Subcutaneous abdominal adipose tissue (tissue), 5 donors: ENCODE data around the gene PPIL3.

Experiments
- H3K27ac ChIP-seq: one replicate; pipeline ENCODE4 v1.7.0; 2013; ENCODE audit warnings: low read depth, mild to moderate bottlenecking, inconsistent platforms, low read length, moderate library complexity
- H3K27me3 ChIP-seq, 5 donors: one replicate each; pipeline ENCODE4 v1.7.0; 2013; ENCODE audit warnings: low read length in 5 of 5, inconsistent platforms in 1 of 5; ENCODE audit not compliant: control insufficient read depth in 5 of 5, insufficient read depth in 4 of 5
- H3K36me3 ChIP-seq, 5 donors: one replicate each; pipeline ENCODE4 v1.7.0; 2013; ENCODE audit warnings: low read length in 5 of 5; ENCODE audit not compliant: control insufficient read depth in 5 of 5, insufficient read depth in 5 of 5
- H3K4me1 ChIP-seq, 5 donors: one replicate each; pipeline ENCODE4 v1.7.0; 2013; ENCODE audit warnings: low read length in 5 of 5, mild to moderate bottlenecking in 3 of 5, moderate library complexity in 1 of 5; ENCODE audit not compliant: control insufficient read depth in 5 of 5, insufficient read depth in 5 of 5
- H3K4me3 ChIP-seq, 5 donors: one replicate each; pipeline ENCODE4 v1.7.0; 2013; ENCODE audit warnings: low read length in 5 of 5, low read depth in 1 of 5
- H3K9ac ChIP-seq, 5 donors: one replicate each; pipeline ENCODE4 v1.7.0; 2013; ENCODE audit warnings: low read length in 5 of 5, mild to moderate bottlenecking in 4 of 5, moderate library complexity in 3 of 5
- H3K9me3 ChIP-seq, 5 donors: one replicate each; pipeline ENCODE4 v1.7.0; 2013; ENCODE audit warnings: low read length in 5 of 5; ENCODE audit not compliant: control insufficient read depth in 5 of 5
- donor health status: healthy.
- donor health status: healthy.
- donor health status: healthy.
- donor health status: healthy.
- donor health status: healthy.

PPIL3 gene

DNA sequence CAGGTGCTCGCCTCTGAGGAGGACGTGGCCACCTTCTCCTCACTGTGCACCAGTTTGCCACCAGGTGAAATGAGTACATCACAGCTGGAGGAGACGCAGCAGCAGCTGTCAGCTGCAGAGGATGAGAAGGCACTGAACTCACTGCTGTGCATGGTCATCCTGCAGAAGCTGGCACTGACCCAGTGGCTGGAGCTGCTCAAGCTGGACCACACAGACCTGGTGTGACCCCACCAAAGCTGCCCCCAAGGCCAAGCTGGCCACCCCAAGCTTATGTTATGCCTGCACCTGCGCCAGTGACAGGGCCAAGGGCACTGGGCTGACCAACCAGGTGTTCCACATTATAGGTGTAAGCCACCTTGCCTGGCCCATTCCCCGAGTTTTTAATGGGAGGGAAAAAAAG is 43.7 kb downstream of the PPIL3 start:
- no peak overlapping the region for H3K27ac ChIP-seq
- H3K9ac ChIP-seq, result no peak overlapping the region
- no peaks in the 10 kb centered on the region for H3K4me1 ChIP-seq
- no peaks in the 10 kb centered on the region for H3K9me3 ChIP-seq
- no peak overlapping the region for H3K4me3 ChIP-seq
- no peaks in the 10 kb centered on the region for H3K36me3 ChIP-seq
- H3K27me3 ChIP-seq, result no peaks in the 10 kb centered on the region

- Histone ChIP-seq H3K27me3 (no peaks in the 10 kb centered on the region), H3K4me1 (no peaks in the 10 kb centered on the region), H3K9ac (no peak overlapping the region), H3K9me3 (no peaks in the 10 kb centered on the region), H3K27ac (no peak overlapping the region), H3K4me3 (no peak overlapping the region), H3K36me3 (no peaks in the 10 kb centered on the region)
Observed at GRCh38 chr2:200843993-200844948, 44.6 kb downstream of the PPIL3 start.

DNA sequence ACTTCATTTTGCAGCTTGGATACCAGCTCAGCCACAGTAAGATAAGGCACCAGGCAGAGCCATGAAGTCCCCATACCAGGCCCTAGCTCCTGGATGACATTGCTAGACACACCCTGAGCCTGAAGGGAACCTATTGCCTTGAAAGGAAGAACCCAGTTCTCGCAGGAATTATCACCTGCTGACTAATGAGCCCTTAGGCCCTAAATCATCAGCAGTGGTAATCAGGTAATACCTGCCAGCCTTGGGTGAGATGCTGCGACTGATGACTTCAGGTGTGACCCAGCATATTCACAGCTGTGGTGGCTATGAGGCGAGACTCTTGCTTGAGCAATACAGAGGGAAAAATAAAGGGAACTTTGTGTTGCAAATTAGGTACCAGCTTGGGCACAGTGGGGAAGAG is 49.4 kb downstream of the PPIL3 start:
- Histone ChIP-seq H3K9ac (no peak overlapping the region), H3K27me3 (no peaks in the 10 kb centered on the region), H3K4me1 (no peaks in the 10 kb centered on the region), H3K4me3 (no peak overlapping the region), H3K27ac (no peak overlapping the region), H3K36me3 (no peaks in the 10 kb centered on the region), H3K9me3 (peaks cover 0 to 8% (median 4%) of the 10 kb centered on the region in 5 donors)

DNA sequence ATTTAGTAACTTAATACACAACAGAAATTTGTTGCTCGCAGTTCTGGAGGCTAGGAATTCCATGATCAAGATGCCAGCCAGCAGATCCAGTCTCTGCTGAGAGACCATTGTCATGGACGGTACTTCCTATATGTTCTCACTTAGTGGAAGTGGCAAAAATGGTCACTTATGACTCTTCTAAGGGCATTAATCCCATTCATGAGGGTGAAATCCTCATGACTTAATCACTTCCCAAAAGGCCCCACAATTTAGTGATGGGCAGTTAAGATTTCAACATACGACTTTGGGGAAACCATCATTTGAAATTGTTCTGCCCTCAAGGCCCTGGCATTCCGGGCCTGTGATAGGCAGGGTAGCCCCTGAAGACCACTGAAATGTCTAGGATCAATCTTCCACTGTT is 54.2 kb downstream of the PPIL3 start:
- H3K9me3 ChIP-seq, result peaks cover 0 to 8% (median 4%) of the 10 kb centered on the region in 5 donors
- no peaks in the 10 kb centered on the region for H3K36me3 ChIP-seq
- H3K4me1 ChIP-seq, result no peaks in the 10 kb centered on the region
- H3K4me3 ChIP-seq, result no peak overlapping the region
- H3K9ac ChIP-seq, result no peak overlapping the region
- H3K27ac ChIP-seq, result no peak overlapping the region
- H3K27me3 ChIP-seq, result no peaks in the 10 kb centered on the region

GRCh38 chr2:200829258-200829655 is 59.6 kb downstream of the PPIL3 start:
- H3K36me3 ChIP-seq, result peaks cover 0 to 6% (median 0%) of the 10 kb centered on the region in 5 donors
- H3K4me1 ChIP-seq, result peaks cover 0 to 4% (median 0%) of the 10 kb centered on the region in 5 donors
- H3K9me3 ChIP-seq, result no peaks in the 10 kb centered on the region
- H3K9ac ChIP-seq, result no peak overlapping the region
- no peak overlapping the region for H3K4me3 ChIP-seq
- H3K27me3 ChIP-seq, result no peaks in the 10 kb centered on the region
- H3K27ac ChIP-seq, result no peak overlapping the region

DNA sequence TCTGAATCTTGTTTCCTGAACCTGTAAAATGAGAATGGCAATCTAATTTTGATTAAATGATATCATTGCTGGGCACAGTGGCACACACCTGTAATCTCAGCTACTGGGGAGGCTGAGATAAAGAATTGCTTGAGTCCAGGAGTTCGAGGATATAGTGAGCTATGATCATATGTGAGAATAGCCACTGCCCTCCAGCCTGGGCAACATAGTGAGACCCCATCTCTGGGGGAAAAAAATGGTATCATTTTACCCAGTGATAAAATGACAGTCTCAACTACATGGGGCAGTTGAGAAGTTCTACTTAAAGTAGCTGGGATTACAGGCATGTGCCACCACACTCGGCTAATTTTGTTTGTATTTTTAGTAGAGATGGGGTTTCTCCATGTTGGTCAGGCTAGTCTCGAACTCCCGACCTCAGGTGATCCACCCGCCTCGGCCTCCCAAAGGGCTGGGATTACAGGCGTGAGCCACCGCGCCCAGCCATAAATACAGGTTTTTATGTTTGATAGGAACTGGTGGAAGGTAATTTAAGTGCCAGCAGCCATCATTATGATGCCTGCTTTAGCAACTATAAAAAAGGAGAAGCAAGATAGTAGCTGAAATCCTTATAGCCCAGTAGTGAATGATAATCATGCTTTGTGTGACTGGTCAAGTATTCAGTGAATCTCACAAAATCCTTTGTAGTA is 60.2 kb downstream of the PPIL3 start:
- H3K27ac ChIP-seq, result no peak overlapping the region
- H3K4me3 ChIP-seq, result no peak overlapping the region
- H3K36me3 ChIP-seq, result peaks cover 0 to 10% (median 1%) of the 10 kb centered on the region in 5 donors
- peaks cover 0 to 4% (median 0%) of the 10 kb centered on the region in 5 donors for H3K4me1 ChIP-seq
- no peaks in the 10 kb centered on the region for H3K27me3 ChIP-seq
- H3K9me3 ChIP-seq, result no peaks in the 10 kb centered on the region
- H3K9ac ChIP-seq, result no peak overlapping the region

GRCh38 chr2:200828104-200828503 is 60.8 kb downstream of the PPIL3 start:
- Histone ChIP-seq H3K4me3 (no peak overlapping the region), H3K4me1 (peaks cover 0 to 4% (median 0%) of the 10 kb centered on the region in 5 donors), H3K9me3 (no peaks in the 10 kb centered on the region), H3K9ac (no peak overlapping the region), H3K36me3 (peaks cover 0 to 10% (median 2%) of the 10 kb centered on the region in 5 donors), H3K27ac (no peak overlapping the region), H3K27me3 (no peaks in the 10 kb centered on the region)

GRCh38 chr2:200821686-200822245 is 67.1 kb downstream of the PPIL3 start:
- Histone ChIP-seq H3K4me3 (no peak overlapping the region), H3K27me3 (no peaks in the 10 kb centered on the region), H3K9ac (no peak overlapping the region), H3K4me1 (no peaks in the 10 kb centered on the region), H3K9me3 (no peaks in the 10 kb centered on the region), H3K36me3 (peaks cover 43 to 55% (median 53%) of the 10 kb centered on the region in 5 donors), H3K27ac (no peak overlapping the region)
